Measurements from ENCODE around the gene EXOC3L1. TPM values are rescaled to one million over a fixed set of nuclear protein-coding genes. Genes with fewer than 3 reads are reported as not detected.

Gene EXOC3L1
- total RNA-seq, 1 donor from 2014 or later: 15.6 TPM

DNA sequence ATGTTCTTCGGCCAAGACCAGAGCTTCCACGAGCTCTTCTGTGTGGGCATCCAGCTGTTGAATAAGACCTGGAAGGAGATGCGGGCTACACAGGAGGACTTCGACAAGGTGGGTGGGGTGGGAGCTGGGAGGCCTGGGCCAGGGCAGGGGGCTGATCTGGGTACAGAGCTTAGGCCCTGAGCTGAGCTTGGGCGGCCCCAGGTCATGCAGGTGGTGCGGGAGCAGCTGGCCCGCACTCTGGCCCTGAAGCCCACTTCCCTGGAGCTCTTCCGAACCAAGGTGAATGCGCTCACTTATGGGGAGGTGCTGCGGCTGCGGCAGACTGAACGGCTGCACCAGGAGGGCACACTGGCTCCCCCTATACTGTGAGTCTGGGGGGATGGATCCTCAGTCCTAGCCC lies 12.5 kb upstream of the EXOC3L1 start:
- no peaks in the 10 kb centered on the region for H3K9me3 ChIP-seq
- peaks cover 13% of the 10 kb centered on the region for H3K4me1 ChIP-seq
- H3K27me3 ChIP-seq (ENCODE audit: low read depth): no peaks in the 10 kb centered on the region
- no peak for TF ChIP-seq CTCF (IDR thresholded peaks at IDR 0.05)
- DNase-seq (no peak), ATAC-seq (no peak)
- H3K4me3 ChIP-seq: no peak overlapping the region
- intact Hi-C loops (cut with DNase I): no loop called here
- peaks cover 50% of the 10 kb centered on the region for H3K36me3 ChIP-seq
- no peak overlapping the region for H3K27ac ChIP-seq

DNA sequence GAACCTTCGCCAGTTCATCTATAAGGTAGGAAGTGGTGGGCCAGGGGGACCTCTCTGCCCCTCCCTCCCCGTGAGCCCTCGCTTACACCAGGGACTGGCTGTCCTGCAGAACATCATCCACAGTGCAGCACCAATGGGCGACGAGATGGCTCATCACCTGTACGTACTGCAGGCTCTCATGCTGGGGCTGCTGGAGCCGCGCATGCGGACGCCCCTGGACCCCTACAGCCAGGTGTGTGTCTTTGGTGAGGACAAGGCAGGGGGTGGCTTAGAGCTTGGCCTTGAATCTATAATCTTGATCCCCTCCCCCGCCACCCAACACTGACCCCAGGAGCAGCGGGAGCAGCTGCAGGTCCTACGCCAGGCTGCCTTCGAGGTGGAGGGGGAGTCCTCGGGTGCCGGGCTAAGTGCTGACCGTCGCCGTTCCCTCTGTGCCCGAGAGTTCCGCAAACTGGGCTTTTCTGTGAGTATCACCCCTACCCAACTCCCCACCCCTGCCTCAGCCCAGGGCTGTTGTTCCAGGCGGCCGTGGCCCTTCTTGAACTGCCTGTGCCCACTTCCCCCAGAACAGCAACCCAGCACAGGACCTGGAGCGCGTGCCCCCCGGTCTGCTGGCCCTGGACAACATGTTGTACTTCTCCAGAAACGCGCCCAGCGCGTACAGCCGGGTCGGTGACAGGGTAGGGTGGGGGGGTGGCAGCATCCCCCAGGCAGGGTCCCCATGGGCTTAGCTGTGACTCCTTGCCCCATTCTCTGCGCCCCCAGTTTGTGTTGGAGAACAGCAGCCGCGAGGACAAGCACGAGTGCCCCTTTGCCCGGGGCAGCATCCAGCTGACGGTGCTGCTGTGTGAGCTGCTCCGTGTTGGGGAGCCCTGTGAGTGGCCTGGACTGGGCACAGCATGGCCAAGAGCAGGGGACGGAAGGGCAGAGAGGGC lies 11.7 kb upstream of the EXOC3L1 start:
- H3K27me3 ChIP-seq (ENCODE audit: low read depth): no peaks in the 10 kb centered on the region
- DNase-seq: no peak
- intact Hi-C loops (cut with DNase I): no loop called here
- ATAC-seq: no peak
- H3K4me1 ChIP-seq: peaks cover 13% of the 10 kb centered on the region
- no peaks in the 10 kb centered on the region for H3K9me3 ChIP-seq
- H3K36me3 ChIP-seq: peaks cover 58% of the 10 kb centered on the region
- no peak overlapping the region for H3K27ac ChIP-seq
- no peak for TF ChIP-seq CTCF (IDR thresholded peaks at IDR 0.05)
- no peak overlapping the region for H3K4me3 ChIP-seq

DNA sequence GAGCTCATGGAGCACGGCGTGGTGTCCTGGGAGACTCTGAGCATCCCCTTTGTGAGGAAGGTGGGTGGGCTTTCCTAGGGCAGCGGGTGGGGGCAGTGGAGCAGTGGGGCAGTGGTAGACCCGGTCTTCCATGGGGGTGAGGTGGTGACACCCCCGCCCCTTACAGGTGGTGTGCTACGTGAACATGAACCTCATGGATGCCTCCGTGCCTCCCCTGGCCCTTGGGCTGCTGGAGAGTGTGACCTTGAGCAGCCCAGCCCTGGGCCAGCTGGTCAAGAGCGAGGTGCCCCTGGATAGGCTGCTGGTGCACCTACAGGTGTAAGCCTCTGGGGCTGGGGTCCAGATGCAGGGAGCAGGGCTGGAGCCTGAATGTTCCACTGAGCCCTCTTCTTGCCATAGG lies 10.6 kb upstream of the EXOC3L1 start:
- Histone ChIP-seq H3K4me1 (peaks cover 13% of the 10 kb centered on the region), H3K4me3 (no peak overlapping the region), H3K27ac (no peak overlapping the region), H3K9me3 (no peaks in the 10 kb centered on the region), H3K27me3 (ENCODE audit: low read depth) (no peaks in the 10 kb centered on the region), H3K36me3 (peaks cover 69% of the 10 kb centered on the region)
- no peak for DNase-seq
- TF ChIP-seq CTCF (IDR thresholded peaks at IDR 0.05): no peak
- intact Hi-C loops (cut with DNase I): no loop called here
- no peak for ATAC-seq

- no peaks in the 10 kb centered on the region for H3K27me3 ChIP-seq (ENCODE audit: low read depth)
- H3K27ac ChIP-seq: no peak overlapping the region
- peaks cover 13% of the 10 kb centered on the region for H3K4me1 ChIP-seq
- H3K4me3 ChIP-seq: peak overlapping the region; percentile 58
- peaks cover 76% of the 10 kb centered on the region for H3K36me3 ChIP-seq
- DNase-seq (no peak), ATAC-seq (peak; percentile 37 to 47)
- no peaks in the 10 kb centered on the region for H3K9me3 ChIP-seq
- no peak for TF ChIP-seq CTCF (IDR thresholded peaks at IDR 0.05)
- intact Hi-C loops (cut with DNase I): no loop called here
Observed at GRCh38 chr16:67199808-67200198, 9.9 kb upstream of the EXOC3L1 start.

- H3K9me3 ChIP-seq: no peaks in the 10 kb centered on the region
- H3K4me3 ChIP-seq: peak within 1 kb of the TSS; percentile 58
- peak within 1 kb of the TSS; percentile 71 for H3K27ac ChIP-seq
- DNase-seq: peak; percentile 77
- peak; percentile 42 for TF ChIP-seq CTCF (IDR thresholded peaks at IDR 0.05)
- H3K27me3 ChIP-seq (ENCODE audit: low read depth): no peaks in the 10 kb centered on the region
- H3K4me1 ChIP-seq: peaks cover 15% of the 10 kb centered on the region
- intact Hi-C loops (cut with DNase I): no loop called here
- peak; percentile 87 to 92 for ATAC-seq
- peaks cover 81% of the 10 kb centered on the region for H3K36me3 ChIP-seq
Observed at GRCh38 chr16:67199011-67199807, 9.3 kb upstream of the EXOC3L1 start, which contains the start of gene ELMO3. ELMO3 (plus strand) TSS chr16:67199131; CDS start chr16:67199327, 196 bp downstream.
